ENCODE data around the gene BRD2. TPM values are rescaled to one million over a fixed set of nuclear protein-coding genes. Genes with fewer than 3 reads are reported as not detected.

BRD2 gene
- total RNA-seq, 2 donors from 2014 or later = 79.3 to 97.5 TPM

DNA sequence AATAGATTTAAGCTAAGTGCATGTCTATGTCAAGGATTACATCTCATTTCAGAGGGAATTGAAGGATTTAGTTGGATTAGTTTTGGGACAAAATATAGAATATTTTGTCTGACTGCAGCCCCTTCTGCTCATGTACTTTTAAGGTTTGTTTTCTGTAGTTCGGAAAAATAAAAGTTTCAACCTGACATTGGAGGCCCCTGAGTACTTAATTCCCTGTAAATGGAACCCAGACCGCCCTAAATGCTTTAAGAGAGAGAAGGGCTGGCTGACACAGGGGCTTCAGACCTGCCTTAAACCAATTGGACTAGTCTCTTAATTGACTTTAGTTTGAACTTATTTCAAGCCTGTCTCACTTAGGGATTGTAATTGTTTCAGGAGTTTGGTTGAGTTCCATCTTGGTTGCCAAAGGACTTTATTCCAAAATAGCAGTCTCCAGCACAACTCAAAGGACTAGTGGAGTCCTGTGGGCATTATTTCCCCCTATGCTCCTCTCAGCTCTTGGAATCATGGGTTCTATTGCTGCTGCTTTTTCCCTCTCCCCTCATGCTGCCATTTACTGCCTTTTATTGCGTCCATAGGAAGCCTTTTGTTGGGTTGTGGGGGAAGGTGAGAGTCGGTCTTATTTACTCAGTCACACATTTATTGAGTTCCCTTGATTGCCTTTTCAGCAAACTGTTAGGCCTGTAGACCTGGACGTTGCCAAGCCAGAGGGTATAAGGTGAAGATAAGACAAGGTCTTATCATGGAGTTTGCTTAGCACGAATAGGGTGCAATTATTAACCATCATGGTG lies 14.5 kb downstream of the BRD2 start:
- peak in 1 of 2 donors; percentile 1 for ATAC-seq
- no peak for DNase-seq
- intact Hi-C loops (cut with DNase I) = no loop called here

DNA sequence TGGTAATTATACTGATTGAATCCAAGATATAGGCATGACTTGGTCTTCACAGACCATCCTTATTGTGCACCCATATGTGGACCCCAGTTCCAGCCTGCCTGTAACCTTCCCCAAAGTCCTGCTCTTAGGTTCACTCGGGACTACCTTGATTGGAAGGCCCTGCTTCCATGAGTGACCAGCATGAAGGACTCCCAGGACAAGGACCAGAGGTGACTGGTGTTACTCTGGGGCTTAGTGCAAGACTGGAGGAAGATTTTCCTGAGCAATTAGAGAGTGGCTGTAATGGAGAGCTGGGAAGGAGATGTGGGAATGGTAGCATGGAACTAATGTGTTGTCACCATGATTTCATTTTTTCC lies 15.1 kb downstream of the BRD2 start:
- DNase-seq (no peak), ATAC-seq (peak in 1 of 2 donors; percentile 17)
- intact Hi-C loops (cut with DNase I) = no loop called here

DNA sequence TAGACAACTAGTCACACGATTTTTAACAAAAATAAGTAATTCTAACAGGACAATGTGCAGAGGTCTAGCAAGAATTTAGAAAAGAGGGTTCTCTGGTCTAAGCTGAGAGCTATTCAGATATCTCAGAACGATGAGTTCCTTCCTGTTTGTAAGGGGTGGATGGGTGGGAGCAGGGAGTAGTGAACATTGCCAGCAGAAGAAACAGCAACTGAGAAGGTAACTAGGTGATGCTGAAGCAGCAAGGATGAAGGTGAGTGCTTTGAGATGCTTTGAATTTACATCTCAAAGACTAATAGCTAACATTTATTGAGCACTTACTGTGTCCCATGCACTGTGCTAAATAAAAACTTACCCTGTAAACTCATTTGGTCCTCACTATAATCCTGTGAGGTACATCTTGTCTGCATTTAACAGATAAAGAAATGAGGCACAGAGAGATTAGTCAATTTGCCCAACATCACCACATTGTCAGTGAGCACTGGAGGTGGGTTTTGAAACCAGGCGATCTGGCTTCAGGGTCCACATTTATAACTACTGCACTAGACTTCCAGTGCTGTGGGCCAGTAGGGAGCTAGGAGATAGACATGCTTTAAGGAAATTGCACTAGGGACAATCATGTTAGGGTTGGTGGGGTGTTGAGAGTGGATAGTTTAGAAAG lies 15.7 kb downstream of the BRD2 start:
- intact Hi-C loops (cut with DNase I) = loop anchor here (1.0 to 2.0 kb wide), 2 partner anchors 51 to 98 kb away; no protein-coding TSS in a partner anchor
- DNase-seq = no peak
- ATAC-seq = peak in 1 of 2 donors; percentile 9

DNA sequence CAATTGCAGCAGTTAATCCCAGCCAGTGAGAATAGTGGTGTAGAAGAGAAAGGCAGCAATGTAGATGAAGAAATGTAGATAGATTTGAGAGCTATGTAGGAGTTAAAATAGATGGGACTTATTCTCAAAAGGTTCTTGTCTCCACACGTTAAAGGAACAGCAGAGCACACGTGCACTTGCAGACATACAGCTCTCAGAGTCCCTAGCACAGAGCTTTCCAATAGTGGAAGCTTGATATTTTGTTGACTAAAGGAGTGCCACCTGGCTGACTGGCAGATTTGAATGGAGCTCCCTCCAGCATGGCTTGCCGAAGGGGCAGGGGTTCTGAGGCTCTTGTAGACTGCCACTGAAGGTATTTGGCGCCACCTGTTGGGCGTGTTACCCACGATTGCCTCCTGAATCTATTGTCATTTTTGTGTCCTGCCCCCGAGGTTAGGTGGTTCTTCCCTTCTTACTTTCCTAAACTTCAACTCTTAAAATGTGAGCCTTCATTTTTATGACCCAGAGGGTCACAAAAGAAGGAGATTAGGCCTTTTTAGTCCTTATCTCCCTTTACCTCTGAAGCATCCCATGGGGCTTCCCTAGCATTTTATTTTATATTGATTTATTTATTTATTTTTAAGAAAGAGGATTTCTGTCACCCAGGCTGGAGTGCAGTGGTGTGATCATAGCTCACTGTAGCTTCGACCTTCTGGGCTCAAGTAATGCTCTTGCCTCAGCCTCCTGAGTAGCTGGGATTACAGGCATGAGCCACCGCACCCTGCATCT lies 16.4 kb downstream of the BRD2 start:
- DNase-seq (peak; percentile 93), ATAC-seq (peak; percentile 76 to 90)
- intact Hi-C loops (cut with DNase I) = loop anchor here (1.0 to 2.0 kb wide), 2 partner anchors 52 to 99 kb away; no protein-coding TSS in a partner anchor

DNA sequence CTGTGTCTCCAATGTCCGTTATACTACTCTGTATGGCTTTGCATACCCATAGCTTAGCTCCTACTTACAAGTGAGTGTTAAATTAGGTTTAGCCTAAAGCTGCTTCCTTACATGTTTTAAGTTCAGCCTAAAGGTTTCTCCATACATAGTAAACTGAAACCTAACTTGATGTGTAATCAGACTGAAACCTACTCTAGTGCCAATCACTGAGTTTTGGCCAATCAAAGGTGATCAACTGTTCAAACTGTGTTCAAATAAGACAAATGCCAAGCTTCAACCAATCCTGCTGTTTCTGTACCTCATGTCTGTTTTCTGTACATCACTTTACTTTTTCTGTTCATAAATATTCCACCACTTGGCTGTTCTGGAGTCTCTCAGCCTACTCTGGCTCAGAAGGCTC lies 21.0 kb downstream of the BRD2 start:
- ATAC-seq (no peak), DNase-seq (no peak)
- intact Hi-C loops (cut with DNase I) = no loop called here

DNA sequence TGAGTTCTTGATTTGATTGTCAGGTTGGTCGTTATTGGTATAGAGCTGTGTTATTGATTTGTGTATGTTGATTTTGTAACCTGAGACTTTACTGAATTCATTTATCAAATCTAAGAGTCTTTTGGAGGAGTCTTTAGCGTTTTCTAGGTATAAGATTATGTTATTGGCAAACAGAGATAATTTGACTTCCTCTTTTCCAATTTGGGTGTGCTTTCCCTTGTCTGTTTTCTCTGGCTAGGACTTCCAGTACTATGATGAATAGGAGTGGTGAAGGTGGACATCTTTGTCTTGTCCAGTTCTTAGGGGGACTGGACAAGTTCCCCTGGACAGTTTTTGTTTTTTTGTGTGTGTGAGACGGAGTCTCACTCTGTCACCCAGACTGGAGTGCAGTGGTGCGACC lies 23.6 kb downstream of the BRD2 start:
- intact Hi-C loops (cut with DNase I) = no loop called here
- no peak for ATAC-seq

DNA sequence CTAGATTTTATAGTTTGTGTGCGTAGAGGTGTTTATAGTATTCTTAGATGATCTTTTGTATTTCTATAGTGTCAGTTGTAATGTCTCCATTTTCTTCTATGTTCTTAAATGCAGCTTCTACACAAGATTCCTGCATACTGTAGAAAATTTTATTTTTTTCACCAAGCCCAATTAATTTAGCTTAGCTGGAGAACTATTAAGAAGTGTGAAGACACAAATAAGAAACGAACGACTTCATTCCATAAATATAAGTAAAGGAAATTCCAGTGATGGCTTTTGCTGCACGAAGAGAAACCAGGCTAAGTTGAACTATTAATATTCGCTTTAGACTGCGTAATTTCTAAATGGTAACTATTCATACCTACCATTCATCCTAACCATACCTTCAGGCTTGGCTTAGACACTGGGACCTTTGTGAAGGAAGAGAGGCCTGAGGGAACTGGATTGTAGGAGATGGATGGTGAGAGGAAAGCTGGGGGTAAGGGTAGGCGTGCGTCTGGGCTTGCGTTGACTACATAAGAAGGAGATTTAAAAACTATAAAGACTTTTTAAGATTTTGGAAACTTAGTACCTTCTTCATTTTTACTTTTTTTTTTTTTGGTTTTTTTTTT lies 25.1 kb downstream of the BRD2 start:
- no peak for DNase-seq
- no peak for ATAC-seq
- intact Hi-C loops (cut with DNase I) = no loop called here

More for the DNA sequence above, 23.6 kb downstream of the BRD2 start:
- no peak for DNase-seq

DNA sequence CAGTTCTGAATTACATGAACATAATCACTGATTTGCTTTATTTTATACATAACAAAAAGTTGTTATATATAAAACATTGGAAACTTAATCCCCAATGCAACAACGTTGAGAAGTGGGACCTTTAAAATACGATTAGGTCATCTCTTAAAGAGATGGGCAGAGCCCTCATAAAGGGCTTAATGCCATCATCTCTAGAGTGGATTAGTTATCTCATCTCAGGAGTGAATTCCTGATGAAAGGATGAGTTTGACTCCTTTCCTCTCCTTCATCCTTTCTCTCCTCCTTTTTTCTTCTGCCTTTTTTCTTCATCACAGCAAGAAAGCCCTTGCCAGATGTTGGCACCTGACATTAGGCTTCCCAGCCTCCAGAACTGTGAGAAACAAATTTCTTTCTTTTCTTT lies 27.1 kb downstream of the BRD2 start:
- intact Hi-C loops (cut with DNase I) = no loop called here
- DNase-seq (no peak), ATAC-seq (no peak)

DNA sequence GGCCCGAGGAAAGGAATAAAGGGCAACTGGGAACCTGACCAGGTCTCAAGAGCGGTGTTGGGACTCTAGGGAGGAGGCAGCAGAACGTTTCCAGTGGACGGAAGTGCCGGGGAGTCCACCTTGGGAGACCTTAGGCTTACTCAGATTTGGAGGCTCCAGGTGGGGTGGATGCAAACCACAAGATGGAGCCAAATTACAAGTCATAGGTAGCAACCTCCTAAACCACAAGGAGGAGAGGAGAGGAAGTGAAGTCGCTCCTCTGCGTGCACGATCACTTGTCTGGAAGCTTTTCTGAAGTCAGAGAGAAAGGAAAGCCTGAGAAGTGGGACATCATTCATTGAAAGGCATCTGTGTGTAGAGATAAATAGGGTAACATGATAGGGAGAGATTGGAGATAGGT lies 31.7 kb downstream of the BRD2 start:
- ATAC-seq (no peak), DNase-seq (no peak)
- intact Hi-C loops (cut with DNase I) = loop anchor here in 1 of 2 donors (10.0 kb wide), 1 partner anchor 225 kb away; no protein-coding TSS in a partner anchor

DNA sequence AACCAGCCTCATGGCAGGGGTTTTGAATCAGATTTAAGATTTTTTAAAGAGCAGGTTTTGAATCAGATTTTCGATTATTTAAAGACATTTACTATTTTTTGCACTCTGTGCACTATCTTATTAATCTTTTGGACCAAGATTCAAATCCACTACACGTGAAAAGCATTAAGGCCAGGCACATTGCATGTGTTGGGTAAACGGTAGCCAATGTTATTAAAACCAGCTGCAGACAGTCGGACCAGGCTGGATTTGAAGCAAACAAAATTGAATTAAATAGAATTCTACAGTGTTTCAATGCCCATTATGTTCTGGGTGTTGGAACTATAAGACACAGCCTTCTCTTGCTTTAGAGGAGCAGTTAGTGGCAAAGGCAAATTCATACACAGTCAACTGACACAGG lies 33.3 kb downstream of the BRD2 start:
- DNase-seq (no peak), ATAC-seq (no peak)
- intact Hi-C loops (cut with DNase I) = loop anchor here in 1 of 2 donors (10.0 kb wide), 1 partner anchor 223 kb away; no protein-coding TSS in a partner anchor

DNA sequence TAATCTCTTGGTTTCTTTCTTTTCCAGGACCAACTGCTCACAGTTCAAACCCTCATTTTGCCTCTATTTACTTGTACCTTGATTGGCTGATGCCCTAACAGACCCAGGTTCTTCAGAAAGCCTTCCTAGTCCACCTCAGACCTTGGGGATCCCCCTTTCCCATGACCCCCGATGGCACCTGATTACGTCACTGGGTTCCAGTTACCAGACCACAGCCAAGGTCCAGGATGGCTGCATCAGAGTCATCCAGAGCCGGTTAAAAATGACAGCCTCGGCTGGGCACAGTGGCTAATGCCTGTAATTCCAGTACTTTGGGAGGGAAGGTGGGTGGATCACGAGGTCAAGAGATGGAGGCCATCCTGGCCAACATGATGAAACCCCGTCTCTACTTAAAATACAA lies 36.5 kb downstream of the BRD2 start:
- DNase-seq = no peak
- no peak for ATAC-seq
- intact Hi-C loops (cut with DNase I) = loop anchor here in 1 of 2 donors (10.0 kb wide), 1 partner anchor 220 kb away; no protein-coding TSS in a partner anchor

DNA sequence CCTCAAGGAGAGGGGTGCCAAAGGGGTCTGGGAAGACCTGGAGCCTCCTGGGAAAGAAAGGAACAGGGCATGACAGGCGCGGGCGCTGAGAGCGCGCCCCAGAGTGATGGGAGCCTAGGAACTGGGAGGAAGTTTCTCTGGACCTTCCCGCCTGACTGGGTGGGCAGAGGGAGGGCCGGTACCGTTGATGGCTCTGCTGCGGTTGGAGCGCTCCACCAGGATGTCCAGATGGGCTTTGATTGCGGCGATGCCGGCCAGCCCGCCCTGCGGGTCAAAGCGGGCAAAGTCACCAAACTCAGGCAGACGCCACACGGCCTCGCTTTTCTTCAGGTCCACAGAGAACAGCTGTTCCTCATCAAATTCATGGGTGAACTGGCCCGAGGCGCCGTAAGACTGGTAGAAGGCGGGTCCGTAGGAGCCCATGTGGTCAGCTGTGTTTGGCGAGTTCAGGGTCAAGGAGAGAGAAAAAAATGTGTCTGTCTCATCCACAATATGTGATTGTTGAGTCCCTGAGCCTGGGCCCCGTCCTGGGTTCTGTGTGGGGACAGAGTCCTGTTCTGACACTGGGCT lies 39.5 kb downstream of the BRD2 start:
- intact Hi-C loops (cut with DNase I) = loop anchor here in 1 of 2 donors (10.0 kb wide), 1 partner anchor 217 kb away; no protein-coding TSS in a partner anchor

DNA sequence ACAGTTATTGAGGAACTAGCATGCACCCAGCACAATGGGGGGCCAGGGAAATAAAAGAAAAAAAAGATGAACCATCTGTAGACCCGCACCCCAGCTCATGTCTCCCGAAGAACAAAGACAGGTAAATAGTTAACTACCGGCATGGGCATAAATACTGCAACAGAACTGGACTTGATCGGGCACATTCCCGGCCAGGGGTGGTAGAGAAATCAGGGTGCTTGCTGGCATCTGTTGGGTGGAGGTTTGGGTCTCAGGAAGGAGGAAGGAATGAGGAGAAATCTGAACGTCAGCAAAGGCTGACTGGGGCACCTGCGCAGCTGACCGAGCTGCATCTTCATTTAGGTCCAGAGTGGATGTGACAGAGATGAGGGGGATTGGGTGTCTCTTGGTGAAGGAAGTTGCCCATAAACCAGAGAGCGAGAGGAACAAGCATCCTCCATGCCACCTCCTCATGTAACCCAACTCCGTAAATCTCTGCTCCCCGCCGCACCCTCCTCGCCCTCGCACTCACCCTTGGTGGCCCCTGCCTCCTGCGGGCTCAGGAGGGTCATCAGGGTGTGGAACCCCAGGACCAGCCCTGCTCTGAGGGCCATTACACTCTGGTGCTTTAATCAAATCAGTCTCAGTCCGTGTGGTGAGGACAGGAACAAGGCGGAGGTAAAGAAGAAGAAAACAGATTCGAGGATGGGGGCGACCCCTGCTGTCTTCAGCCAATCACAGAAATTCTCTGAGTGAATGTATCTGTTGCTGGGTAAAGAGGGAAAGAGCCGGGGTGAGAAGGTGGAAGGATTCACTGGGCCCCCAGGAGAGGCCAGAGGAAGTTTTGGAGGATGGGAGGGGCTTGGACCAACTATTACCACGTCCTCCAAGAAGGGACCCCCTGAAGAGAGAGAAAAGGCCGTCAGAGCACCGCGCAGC lies 40.8 kb downstream of the BRD2 start, which contains the start of gene HLA-DOA:
HLA-DOA (minus strand) TSS at position 648 of the 918 bp plus-strand sequence.
- DNase-seq (no peak), ATAC-seq (peak; percentile 62 to 64)
- intact Hi-C loops (cut with DNase I) = loop anchor here in 1 of 2 donors (10.0 kb wide), 1 partner anchor 216 kb away; no protein-coding TSS in a partner anchor

More for the DNA sequence above, 39.5 kb downstream of the BRD2 start:
- DNase-seq (no peak), ATAC-seq (no peak)

DNA sequence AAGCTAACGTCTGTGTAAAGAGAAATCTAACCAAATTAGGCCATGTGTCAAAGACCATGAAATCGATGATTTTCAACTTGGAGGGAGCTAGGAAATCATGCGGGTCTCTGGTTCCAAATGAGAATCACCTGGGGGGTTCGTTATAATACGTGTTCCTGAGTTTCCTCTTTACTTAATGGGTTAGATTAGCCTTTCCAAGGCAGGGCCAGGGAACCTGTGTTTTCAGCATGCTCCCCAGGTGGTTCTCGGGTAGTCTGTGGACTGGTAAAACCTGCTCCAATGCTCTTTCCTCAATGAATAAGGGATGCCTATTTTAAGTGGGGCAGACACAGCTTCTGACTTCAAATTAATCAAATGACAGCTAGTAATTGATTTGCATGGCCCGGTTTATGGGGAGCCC lies 42.0 kb downstream of the BRD2 start:
- no peak for ATAC-seq
- intact Hi-C loops (cut with DNase I) = loop anchor here (10.0 kb wide), 3 partner anchors 104 to 234 kb away; no protein-coding TSS in a partner anchor

DNA sequence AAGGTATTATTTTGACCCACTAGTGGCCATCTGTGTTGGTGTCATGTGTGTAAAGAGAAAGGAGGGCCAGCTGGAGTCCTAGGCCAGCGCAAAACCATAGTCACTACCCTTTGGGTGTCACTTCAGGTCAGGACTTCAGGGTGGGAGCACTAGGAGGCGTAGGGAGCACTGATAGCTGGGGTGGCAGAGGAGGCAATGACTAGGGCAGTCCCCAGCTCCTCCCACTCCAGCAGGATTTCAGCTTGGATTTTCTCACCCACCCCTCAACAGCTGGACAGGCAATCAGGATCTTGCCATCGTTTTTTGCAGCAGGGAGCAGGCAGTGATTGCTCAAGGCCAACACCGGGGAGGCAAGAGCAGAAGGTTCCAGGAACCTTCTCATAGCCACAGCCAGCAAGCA lies 45.2 kb downstream of the BRD2 start:
- DNase-seq = no peak
- no peak for ATAC-seq
- intact Hi-C loops (cut with DNase I) = loop anchor here (2.0 to 10.0 kb wide), 4 partner anchors 101 to 235 kb away; no protein-coding TSS in a partner anchor

More for the DNA sequence above, 42.0 kb downstream of the BRD2 start:
- DNase-seq = no peak

DNA sequence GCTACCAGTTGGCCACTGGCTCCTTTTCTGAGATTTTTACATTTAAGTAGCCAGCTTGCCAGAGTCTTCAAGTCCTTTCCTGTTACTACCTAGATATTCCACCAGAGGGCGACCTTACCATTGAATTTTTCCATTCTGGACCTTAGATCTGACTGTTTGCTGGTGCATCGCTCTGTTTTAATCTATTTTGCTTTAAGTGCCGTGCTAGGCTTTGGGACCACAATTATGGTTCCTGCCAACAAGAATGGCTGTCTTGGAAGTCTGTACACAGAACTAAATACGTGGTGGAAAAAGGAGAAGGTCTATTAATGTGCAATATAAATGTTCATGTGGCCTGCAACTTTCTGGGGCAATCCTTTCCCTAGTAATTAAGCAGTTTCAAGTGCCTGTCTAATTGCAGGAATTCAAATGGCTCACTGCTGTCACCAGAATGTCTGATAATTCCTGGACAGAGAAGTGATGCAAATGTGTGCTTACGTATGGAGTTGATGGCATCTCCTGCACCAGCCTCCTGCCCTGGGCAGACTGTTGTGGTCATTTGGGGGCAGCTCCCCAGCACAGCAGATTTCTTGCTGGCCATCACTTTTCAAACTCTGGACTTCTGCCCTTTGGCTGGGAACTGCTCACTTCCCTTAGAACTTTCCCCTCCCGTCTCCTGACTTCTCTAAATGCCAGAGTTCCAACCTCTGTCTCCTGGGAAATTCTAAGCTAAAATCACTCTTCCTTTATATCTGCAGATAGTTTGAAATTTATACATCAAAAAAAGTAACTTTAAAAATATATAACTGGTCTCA lies 46.6 kb downstream of the BRD2 start:
- ATAC-seq (peak; percentile 62 to 71), DNase-seq (no peak)
- intact Hi-C loops (cut with DNase I) = loop anchor here (2.0 to 10.0 kb wide), 5 partner anchors 67 to 234 kb away; no protein-coding TSS in a partner anchor

All from left cardiac atrium (tissue), 4 donors.